ENCODE measurements around the gene FIP1L1.

Gene FIP1L1

DNA sequence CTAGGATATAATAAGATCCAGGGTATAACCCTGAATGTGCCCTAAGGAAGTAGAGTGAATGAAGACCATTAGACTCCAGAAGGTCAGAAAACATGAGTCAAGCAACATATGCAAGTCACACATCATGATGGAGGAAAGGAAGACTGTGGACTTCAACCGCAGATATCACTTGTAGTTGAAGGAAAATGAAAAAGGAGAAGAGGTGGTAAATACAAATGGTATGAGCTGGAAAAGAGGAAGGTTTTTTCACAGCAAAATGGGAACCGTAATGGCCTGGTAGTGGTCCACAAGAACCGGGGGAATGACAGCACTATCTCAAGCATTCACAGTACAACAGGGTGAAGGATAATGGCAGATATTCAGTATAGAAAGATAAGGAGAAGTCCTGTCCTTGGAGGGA is 6.4 kb upstream of the FIP1L1 start:
- Histone ChIP-seq H3K4me3 (ENCODE audit: low read depth, low read length) (no peak overlapping the region), H3K27ac (no peak overlapping the region), H3K27me3 (replicated peaks) (peaks cover 2% of the 10 kb centered on the region), H3K36me3 (replicated peaks) (no peaks in the 10 kb centered on the region)
- DNase-seq, result no peak
- TF ChIP-seq, protein P1, sequence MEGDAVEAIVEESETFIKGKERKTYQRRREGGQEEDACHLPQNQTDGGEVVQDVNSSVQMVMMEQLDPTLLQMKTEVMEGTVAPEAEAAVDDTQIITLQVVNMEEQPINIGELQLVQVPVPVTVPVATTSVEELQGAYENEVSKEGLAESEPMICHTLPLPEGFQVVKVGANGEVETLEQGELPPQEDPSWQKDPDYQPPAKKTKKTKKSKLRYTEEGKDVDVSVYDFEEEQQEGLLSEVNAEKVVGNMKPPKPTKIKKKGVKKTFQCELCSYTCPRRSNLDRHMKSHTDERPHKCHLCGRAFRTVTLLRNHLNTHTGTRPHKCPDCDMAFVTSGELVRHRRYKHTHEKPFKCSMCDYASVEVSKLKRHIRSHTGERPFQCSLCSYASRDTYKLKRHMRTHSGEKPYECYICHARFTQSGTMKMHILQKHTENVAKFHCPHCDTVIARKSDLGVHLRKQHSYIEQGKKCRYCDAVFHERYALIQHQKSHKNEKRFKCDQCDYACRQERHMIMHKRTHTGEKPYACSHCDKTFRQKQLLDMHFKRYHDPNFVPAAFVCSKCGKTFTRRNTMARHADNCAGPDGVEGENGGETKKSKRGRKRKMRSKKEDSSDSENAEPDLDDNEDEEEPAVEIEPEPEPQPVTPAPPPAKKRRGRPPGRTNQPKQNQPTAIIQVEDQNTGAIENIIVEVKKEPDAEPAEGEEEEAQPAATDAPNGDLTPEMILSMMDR (IDR thresholded peaks at IDR 0.05; ENCODE audit: low read depth, low read length, missing control alignments), result no peak
- in situ Hi-C loops (cut with HindIII; ENCODE audit: low pct_ligation_motif_present, low sequenced_read_pairs), result no loop called here

GRCh38 chr4:53371843-53372521 is 5.5 kb upstream of the FIP1L1 start:
- Histone ChIP-seq H3K36me3 (replicated peaks) (no peaks in the 10 kb centered on the region), H3K27me3 (replicated peaks) (peaks cover 2% of the 10 kb centered on the region), H3K4me3 (ENCODE audit: low read depth, low read length) (no peak overlapping the region), H3K27ac (no peak overlapping the region)
- TF ChIP-seq, protein P1 (IDR thresholded peaks at IDR 0.05; ENCODE audit: low read depth, low read length, missing control alignments), result no peak
- in situ Hi-C loops (cut with HindIII; ENCODE audit: low pct_ligation_motif_present, low sequenced_read_pairs), result no loop called here
- DNase-seq, result no peak

GRCh38 chr4:53374777-53375258 is 2.6 kb upstream of the FIP1L1 start:
- DNase-seq, result no peak
- in situ Hi-C loops (cut with HindIII; ENCODE audit: low pct_ligation_motif_present, low sequenced_read_pairs), result no loop called here
- TF ChIP-seq, protein P1 (IDR thresholded peaks at IDR 0.05; ENCODE audit: low read depth, low read length, missing control alignments), result no peak

GRCh38 chr4:53376900-53377299 is 541 bp upstream of the FIP1L1 start:
- no peak for DNase-seq
- Histone ChIP-seq H3K27me3 (replicated peaks) (no peaks in the 10 kb centered on the region), H3K4me3 (ENCODE audit: low read depth, low read length) (peak overlapping the region; percentile 80), H3K36me3 (replicated peaks) (no peaks in the 10 kb centered on the region), H3K27ac (no peak overlapping the region)
- TF ChIP-seq, protein P1 (IDR thresholded peaks at IDR 0.05; ENCODE audit: low read depth, low read length, missing control alignments), result no peak
- in situ Hi-C loops (cut with HindIII; ENCODE audit: low pct_ligation_motif_present, low sequenced_read_pairs), result no loop called here

More at GRCh38 chr4:53374777-53375258, 2.6 kb upstream of the FIP1L1 start:
- no peak overlapping the region for H3K4me3 ChIP-seq (ENCODE audit: low read depth, low read length)
- H3K27ac ChIP-seq, result no peak overlapping the region
- no peaks in the 10 kb centered on the region for H3K36me3 ChIP-seq (replicated peaks)
- H3K27me3 ChIP-seq (replicated peaks), result peaks cover 2% of the 10 kb centered on the region

DNA sequence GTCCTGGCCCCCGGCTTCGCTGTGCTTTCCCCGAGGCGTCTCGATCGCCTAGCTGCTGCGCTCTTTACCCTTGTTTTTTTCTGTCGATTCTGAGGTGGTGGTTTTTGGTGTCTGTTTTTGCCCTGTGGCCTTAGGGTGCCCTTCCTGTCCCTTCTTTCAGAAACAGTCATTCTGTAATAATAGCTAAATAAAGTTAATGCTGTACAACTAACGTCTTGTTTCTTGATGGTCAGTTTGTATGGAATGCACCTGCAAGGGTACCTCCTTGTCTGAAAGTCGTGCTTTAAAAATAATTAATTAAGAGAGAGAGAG is 686 bp downstream of the FIP1L1 start:
- Histone ChIP-seq H3K27ac (peak overlapping the region; percentile 56), H3K36me3 (replicated peaks) (no peaks in the 10 kb centered on the region)
- in situ Hi-C loops (cut with HindIII; ENCODE audit: low pct_ligation_motif_present, low sequenced_read_pairs), result no loop called here

More for the DNA sequence above, 686 bp downstream of the FIP1L1 start:
- Histone ChIP-seq H3K27me3 (replicated peaks) (no peaks in the 10 kb centered on the region), H3K4me3 (ENCODE audit: low read depth, low read length) (peak overlapping the region; percentile 80)
- no peak for DNase-seq
- TF ChIP-seq, protein P1 (IDR thresholded peaks at IDR 0.05; ENCODE audit: low read depth, low read length, missing control alignments), result no peak
